DMS 273 (cell line): ENCODE results near the gene RHOG.

Experiments
- DNase-seq: peaks from one replicate; lab custom pipeline; 2025; ENCODE audit not compliant: unreplicated experiment; lab: John Stamatoyannopoulos, UW

Gene RHOG

DNA sequence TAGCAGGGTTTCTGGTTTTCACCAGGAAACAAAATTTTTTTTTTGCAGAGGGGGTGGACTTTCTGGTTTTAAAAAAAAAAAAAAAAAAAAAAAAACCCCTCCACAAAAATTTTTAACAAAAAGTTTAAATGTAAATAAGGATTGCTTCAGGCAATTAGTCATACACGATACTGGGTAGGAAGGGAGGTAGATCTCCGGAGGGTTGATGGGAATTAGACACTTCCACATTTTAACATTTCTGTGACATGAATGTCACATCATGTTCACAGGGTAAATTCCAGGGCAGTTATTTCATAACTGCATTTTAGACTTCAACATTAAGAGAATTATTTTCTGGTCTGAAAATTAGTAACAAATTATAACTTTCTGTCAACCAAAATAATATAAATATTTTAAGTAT is 59.3 kb downstream of the RHOG start:
- no peak for DNase-seq
